ENCODE measurements around the gene CCDC186. TPM values are rescaled to one million over a fixed set of nuclear protein-coding genes. Genes with fewer than 3 reads are reported as not detected.

Gene CCDC186
- total RNA-seq: 17.1 and 17.3 TPM in 2 replicates

GRCh38 chr10:114173921-114174694 is at the start of gene CCDC186:
TSS of gene CCDC186 (minus strand) at chr10:114174203. CDS start at chr10:114163268, 10,935 bp downstream.

GRCh38 chr10:114179148-114179547 is 5.1 kb upstream of the CCDC186 start, which contains the start of gene TDRD1:
TSS of gene TDRD1 (plus strand) at chr10:114179353. CDS start at chr10:114187832, 8,479 bp downstream.

Small RNA genes lying within 50 kb of the gene (small RNA-seq; reads per million reads assigned to genes)
- gene RF02277 (not detected), gene RNU6-709P (not detected)

Other genes with a start within 250 kb of the CCDC186 start
- not detected in 2 replicates for gene ADRB1, start 130.3 kb downstream of the CCDC186 start, total RNA-seq
- gene TDRD1, start 5.2 kb upstream of the CCDC186 start, total RNA-seq: under 0.01 and 0.26 TPM in 2 replicates
- gene VWA2, start 65.1 kb upstream of the CCDC186 start, total RNA-seq: not detected in 2 replicates
- 0.13 and 0.32 TPM in 2 replicates for gene AFAP1L2, start 230.3 kb upstream of the CCDC186 start, total RNA-seq

Data from articular chondrocyte of knee joint (primary cell).